ENCODE results near the gene CPAMD8. TPM values are rescaled to one million over a fixed set of nuclear protein-coding genes. Genes with fewer than 3 reads are reported as not detected.

Gene CPAMD8
- total and polyA plus RNA-seq, 9 of the 15 experiments (the other 6 are each of a cell fraction or from before 2014, with no cell fraction given): 0.20 to 2.1 (median 1.3) TPM

DNA sequence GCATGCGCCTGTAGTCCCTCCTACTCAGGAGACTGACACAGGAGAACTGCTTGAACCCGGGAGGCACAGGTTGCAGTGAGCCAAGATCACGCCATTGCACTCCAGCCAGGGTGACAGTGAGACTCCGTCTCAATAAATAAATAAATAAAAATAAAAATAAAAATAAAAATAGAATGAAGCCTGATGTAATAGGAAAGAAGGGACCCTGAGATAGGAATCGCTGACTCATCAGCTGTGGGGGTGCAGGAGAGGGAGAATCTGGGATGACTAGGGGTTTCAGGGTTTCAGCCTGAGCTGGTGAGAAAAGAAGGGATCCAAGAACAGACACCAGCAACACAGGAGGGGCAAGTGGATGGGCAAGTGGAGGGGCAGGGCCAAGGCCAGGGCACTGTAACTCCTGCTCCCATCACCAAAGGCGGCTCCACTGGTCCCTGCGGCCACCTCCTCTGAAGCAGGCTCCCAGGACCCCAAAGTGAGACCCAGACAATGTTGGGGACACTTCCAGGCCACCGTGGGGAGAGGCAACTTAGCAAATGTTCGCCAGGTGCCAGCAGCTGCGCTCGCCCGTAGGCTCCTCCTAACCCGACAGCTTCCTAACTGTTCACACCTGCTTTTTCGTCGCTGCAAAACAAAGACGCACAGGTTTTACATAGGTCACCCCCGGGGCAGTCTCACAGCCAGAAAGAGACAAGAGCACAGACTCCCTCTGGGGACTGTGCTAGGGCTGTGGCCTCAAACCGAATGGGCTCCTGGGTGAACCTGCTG is 47.4 kb upstream of the CPAMD8 start (continued):
- TF ChIP-seq TCF15 (CRISPR knock-in tag; IDR thresholded peaks at IDR 0.05): 0 out of 2 replicates have a peak, but pooled peaks have one; percentile 13
- peak; percentile 44; the same call in 1 of the 2 replicates for TF ChIP-seq E2F3 (CRISPR knock-in tag; IDR thresholded peaks at IDR 0.05)
- TF ChIP-seq KDM5B (IDR thresholded peaks at IDR 0.05; ENCODE audit: insufficient replicate concordance, low read depth, low read length): peak; percentile 47
- peak; percentile 22; the same call in 1 of the 2 replicates for TF ChIP-seq MTA1 (IDR thresholded peaks at IDR 0.05; ENCODE audit: borderline replicate concordance)
- peak; percentile 90 for TF ChIP-seq FOSL1 (tag; conservative IDR thresholded peaks at IDR 0.05)
- TF ChIP-seq JUNB (CRISPR knock-in tag; conservative IDR thresholded peaks at IDR 0.05): peak; percentile 38; the same call in 1 of the 2 replicates
- TF ChIP-seq, protein P1, sequence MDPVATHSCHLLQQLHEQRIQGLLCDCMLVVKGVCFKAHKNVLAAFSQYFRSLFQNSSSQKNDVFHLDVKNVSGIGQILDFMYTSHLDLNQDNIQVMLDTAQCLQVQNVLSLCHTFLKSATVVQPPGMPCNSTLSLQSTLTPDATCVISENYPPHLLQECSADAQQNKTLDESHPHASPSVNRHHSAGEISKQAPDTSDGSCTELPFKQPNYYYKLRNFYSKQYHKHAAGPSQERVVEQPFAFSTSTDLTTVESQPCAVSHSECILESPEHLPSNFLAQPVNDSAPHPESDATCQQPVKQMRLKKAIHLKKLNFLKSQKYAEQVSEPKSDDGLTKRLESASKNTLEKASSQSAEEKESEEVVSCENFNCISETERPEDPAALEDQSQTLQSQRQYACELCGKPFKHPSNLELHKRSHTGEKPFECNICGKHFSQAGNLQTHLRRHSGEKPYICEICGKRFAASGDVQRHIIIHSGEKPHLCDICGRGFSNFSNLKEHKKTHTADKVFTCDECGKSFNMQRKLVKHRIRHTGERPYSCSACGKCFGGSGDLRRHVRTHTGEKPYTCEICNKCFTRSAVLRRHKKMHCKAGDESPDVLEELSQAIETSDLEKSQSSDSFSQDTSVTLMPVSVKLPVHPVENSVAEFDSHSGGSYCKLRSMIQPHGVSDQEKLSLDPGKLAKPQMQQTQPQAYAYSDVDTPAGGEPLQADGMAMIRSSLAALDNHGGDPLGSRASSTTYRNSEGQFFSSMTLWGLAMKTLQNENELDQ (CRISPR knock-in tag; IDR thresholded peaks at IDR 0.05; ENCODE audit: borderline replicate concordance): 0 out of 2 replicates have a peak, but pooled peaks have one; percentile 31
- TF ChIP-seq SAFB (IDR thresholded peaks at IDR 0.05; ENCODE audit: borderline replicate concordance, low read depth, low read length): no peak
- TF ChIP-seq, protein P2, sequence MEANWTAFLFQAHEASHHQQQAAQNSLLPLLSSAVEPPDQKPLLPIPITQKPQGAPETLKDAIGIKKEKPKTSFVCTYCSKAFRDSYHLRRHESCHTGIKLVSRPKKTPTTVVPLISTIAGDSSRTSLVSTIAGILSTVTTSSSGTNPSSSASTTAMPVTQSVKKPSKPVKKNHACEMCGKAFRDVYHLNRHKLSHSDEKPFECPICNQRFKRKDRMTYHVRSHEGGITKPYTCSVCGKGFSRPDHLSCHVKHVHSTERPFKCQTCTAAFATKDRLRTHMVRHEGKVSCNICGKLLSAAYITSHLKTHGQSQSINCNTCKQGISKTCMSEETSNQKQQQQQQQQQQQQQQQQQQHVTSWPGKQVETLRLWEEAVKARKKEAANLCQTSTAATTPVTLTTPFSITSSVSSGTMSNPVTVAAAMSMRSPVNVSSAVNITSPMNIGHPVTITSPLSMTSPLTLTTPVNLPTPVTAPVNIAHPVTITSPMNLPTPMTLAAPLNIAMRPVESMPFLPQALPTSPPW (CRISPR knock-in tag; IDR thresholded peaks at IDR 0.05): peak; percentile 42
- TF ChIP-seq HDAC2 (IDR thresholded peaks at IDR 0.05): 0 out of 2 replicates have a peak, but pooled peaks have one; percentile 27
- TF ChIP-seq TAF15 (IDR thresholded peaks at IDR 0.05; ENCODE audit: low read depth, low read length): no peak
- no peak for TF ChIP-seq CBFA2T2 (conservative IDR thresholded peaks at IDR 0.05)
- TF ChIP-seq DPF2 (IDR thresholded peaks at IDR 0.05): peak; percentile 94
- peak; percentile 66 for TF ChIP-seq RBFOX2 (IDR thresholded peaks at IDR 0.05; ENCODE audit: low read depth, low read length)
- peak; percentile 71 for TF ChIP-seq ERF (CRISPR knock-in tag; IDR thresholded peaks at IDR 0.05)
- TF ChIP-seq TAF1 (IDR thresholded peaks at IDR 0.05; ENCODE audit: control insufficient read depth, extremely low read depth, insufficient read depth, low read length, severe bottlenecking): peak; percentile 40
- TF ChIP-seq BACH1 (tag; IDR thresholded peaks at IDR 0.05): peak; percentile 75
- TF ChIP-seq ZNF584 (CRISPR knock-in tag; IDR thresholded peaks at IDR 0.05; ENCODE audit: low read depth): 0 out of 2 replicates have a peak, but pooled peaks have one; percentile 26
- 0 out of 4 replicates have a peak, but pooled peaks of 1 of the 2 experiments have one; percentile 6 for TF ChIP-seq HDAC1 (IDR thresholded peaks at IDR 0.05)
